CD4-positive, alpha-beta T cell treated with Interferon gamma for 1 hour (primary cell): Measurements from ENCODE around the gene RHBDD2.
"Not testable (repeated sequence)": the region's sequence is repeated elsewhere in the genome, so short reads cannot be mapped to it uniquely, and the experiment has no call there.

Experiments
- DNase-seq: peaks from one replicate; pipeline ENCODE4 v3.0.0-alpha.2; 2020

The RHBDD2 gene

DNA sequence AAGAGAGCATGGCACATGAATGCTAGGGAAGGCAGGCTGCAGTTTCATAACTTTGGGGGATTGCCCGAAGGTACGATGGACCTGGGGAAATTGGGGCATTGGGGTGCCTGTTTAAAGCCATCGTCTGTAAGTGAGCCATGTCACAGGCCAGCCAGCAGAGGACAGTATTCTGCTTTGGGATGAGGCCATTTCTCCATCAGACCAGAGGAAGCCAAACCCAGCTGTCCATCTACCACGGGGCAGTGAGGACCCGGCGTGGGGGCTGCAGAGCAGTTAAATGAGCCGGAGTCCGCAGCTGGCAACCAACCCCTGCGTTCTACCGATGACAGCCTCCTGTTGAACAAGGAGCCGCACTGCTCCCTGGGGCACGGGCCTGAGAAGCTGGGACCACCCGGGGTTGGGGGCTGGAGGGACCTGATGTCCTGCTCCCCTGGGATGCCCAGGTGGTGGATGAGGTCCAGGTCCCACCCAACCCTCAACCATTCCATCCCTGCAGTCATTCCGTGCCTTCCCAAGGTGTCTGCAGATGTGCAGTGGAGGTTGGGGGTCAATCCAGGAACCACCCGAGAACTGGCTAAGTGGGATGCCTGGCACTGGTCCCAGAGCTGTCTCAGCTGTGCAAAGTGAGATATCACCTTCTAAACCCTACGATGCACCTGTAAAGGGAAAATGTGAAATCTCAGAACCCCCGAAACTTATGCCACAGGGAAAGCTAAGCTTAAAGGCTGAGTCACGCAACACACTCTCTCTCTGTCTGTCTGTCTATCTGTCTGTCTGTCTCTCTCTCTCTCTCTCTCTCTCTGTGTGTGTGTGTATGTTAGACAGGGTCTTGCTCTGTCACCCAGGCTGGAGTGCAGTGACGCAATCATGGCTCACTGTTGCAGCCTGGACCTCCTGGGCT is 12.1 kb upstream of the RHBDD2 start:
- peak; percentile 52 for DNase-seq

GRCh38 chr7:75867390-75867717 is 11.5 kb upstream of the RHBDD2 start:
- no peak for DNase-seq

DNA sequence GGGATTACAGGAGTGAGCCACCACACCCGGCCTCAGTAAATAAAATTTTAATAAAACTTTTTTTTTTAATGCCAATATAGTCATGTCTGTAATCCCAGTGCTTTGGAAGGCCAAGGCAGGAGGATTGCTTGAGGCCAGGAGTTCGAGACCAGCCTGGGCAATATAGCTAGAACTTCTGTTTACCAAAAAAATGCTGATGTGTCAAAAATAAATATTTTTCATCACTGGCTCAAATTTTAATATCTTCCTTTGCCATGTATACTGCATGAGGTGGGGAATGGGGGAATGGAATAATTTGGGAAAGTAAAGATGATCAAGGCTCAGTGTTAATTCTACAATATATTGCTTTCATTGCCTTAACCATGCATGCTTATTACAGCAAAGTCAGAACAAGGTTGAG is 10.7 kb upstream of the RHBDD2 start:
- DNase-seq: no peak

DNA sequence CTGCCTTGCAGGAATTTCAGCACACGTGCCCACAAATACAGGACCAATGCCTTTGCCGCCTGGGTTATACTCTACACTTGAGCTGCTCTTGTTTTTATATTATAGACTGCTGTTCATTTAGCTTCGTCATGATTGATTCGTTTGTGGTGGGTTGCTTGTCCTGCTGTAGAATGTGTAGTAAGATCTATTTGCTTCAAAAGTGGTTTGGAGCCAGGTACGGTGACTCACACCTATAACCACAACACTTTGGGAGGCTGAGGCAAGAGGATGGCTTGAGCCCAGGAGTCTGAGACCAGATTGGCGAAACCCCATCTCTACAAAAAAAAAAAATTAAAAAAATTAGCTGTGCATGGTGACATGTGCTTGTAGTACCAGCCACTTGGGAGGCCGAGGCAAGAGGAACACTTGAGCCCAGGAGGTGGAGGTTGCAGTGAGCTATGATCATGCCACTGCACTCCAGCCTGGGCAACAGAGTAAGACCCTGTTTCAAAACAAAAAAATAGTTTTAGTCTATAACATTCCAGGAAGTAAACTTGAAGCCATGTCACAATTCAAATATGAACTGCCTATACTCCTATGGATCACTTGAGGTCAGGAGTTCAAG is 9.0 kb upstream of the RHBDD2 start:
- no peak for DNase-seq

DNA sequence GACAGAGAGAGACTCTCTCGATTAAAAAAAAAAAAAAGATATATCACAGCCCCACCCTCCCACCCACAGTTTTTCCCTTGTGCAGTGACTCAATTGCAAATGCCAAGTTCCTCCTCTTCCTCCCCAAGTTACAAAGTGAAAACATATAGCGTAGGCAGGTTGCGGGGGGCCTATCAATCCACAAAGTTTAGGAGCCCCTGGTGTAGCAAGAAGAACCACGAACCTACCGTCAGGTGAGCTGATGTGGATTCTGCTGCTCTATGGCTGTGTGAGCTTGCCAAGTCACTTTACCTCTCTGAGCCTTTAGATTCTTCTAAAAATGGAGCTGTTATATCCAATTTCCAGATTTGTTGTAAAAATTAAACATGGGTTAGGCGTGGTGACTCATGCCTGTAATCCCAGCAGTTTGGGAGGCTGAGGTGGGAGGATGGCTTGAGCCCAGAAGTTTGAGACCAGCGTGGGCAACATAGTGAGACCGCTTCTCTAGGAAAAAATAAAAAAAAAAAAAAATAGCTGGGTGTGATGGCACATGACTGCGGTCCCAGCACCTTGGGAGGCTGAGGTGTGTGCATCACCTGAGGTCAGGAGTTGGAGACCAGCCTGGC is 8.2 kb upstream of the RHBDD2 start:
- DNase-seq: no peak

- DNase-seq: no peak
These were observed 6.6 kb upstream of the RHBDD2 start for GRCh38 chr7:75872073-75872782.

- not testable (repeated sequence) for DNase-seq
These were observed 4.7 kb upstream of the RHBDD2 start for GRCh38 chr7:75874180-75874579.

DNA sequence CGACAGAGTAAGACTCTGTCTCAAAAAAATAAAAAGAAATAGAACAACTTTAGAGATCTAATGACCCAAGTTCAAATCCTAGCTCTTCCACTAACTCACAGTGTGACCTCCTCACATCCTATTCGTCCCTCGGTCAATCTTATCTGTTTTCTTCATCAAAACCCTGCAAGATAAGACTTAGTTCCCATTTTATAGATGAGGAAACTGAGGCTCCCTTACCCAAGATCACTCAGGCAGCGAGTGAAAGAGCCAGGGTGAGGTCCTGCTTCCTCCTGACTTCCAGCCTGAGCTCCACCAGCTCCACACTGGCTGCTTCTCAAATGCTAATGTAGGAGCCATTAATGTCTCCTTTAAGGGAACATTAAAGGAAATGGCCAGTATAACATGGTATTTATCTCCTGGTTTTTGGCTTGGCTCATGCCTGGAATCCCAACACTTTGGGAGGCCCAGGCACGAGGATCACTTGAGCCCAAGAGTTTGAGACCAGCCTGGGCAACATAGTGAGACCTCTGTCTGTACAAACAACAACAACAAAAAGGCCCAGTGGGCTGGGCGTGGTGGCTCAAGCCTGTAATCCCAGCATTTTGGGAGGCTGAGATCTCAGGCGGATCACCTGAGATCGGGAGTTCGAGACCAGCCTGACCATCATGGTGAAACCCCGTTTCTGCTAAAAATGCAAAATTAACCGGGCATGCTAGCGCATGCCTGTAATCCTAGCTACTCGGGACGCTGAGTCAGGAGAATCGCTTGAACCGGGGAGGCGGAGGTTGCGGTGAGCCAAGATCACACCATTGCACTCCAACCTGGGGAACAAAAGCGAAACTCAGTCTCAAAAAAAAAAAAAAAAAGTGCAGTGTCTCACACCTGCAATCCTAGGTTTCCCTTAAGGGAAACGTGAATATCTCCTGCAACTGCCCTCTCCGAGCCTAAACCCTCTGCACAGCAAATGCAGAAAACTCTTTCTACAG is 3.4 kb upstream of the RHBDD2 start:
- no peak for DNase-seq

GRCh38 chr7:75876126-75876881 is 2.5 kb upstream of the RHBDD2 start:
- DNase-seq: peak; percentile 57

- DNase-seq: no peak
These were observed 494 bp upstream of the RHBDD2 start for GRCh38 chr7:75878312-75878768.

- peak; percentile 42 for DNase-seq
These were observed 944 bp downstream of the RHBDD2 start for GRCh38 chr7:75879771-75880184.

DNA sequence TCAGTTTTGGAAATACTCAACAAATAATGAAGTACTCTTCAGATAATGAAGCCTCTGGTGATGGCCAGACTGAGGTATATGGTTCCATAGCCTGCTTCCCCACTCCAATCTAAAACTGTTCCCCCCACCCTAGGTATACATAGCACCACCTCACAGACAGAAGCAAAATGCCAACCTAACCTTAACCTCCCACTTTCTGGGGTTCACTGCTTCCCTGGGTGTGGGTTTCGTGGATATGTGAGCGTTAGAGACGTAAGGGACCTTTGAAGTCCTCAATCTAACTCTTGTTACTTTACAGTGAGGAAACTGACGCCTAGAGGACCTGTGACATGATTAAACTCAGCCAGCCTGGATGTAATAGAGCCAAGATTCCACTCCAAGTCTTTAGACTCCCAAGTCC is 1.4 kb downstream of the RHBDD2 start:
- DNase-seq: no peak

DNA sequence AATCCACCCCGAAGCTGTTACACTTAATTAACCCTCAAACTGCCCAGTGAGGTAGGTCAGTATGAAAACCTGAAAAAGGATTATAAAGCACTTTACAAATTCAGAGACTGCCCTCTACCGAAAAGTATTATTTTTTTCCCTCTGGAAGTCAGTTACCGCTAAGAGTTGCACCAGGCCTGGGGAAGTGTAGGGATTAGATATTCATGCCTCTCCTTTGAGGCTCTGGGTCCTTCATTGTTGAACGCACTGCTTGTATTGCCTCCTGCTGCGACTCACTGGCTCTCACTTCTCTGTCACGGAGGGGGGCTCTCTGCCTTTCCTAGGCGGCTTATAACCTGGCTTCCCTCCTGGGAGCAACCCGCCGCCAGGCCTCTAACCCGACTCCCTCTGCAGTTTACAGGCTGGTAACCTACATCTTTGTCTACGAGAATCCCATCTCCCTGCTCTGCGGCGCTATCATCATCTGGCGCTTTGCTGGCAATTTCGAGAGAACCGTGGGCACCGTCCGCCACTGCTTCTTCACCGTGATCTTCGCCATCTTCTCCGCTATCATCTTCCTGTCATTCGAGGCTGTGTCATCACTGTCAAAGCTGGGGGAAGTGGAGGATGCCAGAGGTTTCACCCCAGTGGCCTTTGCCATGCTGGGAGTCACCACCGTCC is 2.7 kb downstream of the RHBDD2 start:
- DNase-seq: no peak

- not testable (repeated sequence) for DNase-seq
These were observed 4.5 kb downstream of the RHBDD2 start for GRCh38 chr7:75883265-75883824.

DNA sequence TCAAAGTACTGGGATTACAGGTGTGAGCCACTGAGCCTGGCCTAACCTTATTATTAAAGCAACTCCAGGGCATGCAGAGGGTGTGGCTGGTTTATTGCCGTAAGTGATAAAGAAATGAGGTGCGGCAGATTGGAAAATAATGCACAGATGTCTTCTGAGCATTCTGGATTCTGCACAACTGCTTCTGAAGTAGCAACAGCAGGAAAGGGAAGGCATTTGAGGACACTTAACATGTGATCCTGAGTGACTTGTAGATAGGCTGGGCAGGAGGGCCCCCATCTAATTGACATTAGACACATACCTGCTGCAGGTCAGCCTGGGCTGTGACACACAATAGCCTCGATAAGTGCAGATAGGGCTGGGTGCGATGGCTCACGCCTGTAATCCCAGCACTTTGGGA is 5.6 kb downstream of the RHBDD2 start:
- DNase-seq: no peak

GRCh38 chr7:75885036-75885435 is 6.2 kb downstream of the RHBDD2 start:
- no peak for DNase-seq

DNA sequence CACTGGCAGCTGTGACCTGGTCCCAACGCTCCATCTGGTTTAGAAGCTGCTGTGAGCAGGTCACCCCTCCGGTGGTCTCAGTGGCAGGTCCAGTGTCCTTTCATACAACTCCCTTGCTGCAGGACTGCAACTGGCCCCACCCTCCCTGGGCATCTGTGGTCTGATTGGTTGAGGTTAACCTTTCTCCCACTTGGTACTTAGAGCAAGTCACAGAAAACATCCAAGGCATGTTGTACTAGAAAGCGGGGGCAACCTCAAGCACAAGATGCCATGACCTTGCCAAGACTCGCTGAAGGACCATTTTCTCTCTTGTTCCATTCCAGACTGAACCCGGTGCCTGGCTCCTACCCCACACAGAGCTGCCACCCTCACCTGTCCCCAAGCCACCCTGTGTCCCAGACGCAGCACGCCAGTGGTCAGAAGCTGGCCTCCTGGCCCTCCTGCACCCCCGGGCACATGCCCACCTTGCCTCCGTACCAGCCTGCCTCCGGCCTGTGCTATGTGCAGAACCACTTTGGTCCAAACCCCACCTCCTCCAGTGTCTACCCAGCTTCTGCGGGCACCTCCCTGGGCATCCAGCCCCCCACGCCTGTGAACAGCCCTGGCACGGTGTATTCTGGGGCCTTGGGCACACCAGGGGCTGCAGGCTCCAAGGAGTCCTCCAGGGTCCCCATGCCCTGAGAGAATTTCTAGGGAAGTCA is 9.0 kb downstream of the RHBDD2 start:
- no peak for DNase-seq

DNA sequence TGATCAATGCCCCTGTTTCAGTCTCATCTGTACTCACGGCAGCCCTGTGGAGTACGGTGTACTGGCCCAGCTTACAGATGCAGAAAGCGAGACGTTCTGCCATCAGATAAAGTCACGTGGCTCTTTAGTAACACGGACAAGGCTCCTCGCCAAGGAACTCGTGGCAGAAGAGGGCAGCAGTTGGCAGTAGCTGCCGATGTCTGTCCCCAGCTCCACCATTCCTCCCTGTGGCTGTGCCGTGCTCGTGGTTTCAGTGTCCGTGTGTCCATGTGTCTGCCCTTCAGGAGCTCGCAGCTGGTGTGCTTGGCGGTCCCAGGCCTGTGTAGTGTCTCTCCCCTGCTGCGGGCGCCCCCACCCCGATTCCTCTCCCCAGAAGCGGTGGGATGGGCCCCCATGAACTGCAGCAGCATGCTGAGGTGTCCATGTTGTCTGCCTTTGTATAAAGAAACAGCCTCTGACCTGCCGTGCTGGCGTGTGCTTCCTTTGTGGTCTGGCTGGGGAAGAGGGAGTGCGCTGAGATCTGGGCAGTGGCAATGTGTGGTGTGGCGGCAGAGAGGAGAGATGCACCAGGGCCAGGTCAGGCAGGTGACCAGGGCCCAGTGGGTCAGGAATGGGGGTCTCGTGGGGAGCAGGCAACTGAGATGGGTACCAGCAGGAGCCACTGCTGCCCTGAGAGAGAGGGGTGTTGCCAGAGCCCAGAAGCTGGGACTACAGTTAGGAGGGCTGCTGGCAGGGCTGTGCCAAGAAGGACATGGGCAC is 9.8 kb downstream of the RHBDD2 start:
- DNase-seq: no peak

- no peak for DNase-seq
These were observed 10.5 kb downstream of the RHBDD2 start for GRCh38 chr7:75889223-75889825.
